IMR-90 (cell line): ENCODE data around the gene PRDM15. TPM values are rescaled to one million over a fixed set of nuclear protein-coding genes. Genes with fewer than 3 reads are reported as not detected.

Experiments
- ATAC-seq: fragments of 200-7000 bp; cut with Tn5 transposase; 2 replicates; pipeline ENCODE4 v1.9.1; 2020; ENCODE audit warnings: low read depth, mild to moderate bottlenecking, moderate library complexity
- BruUV-seq: library from RNA; stranded (reverse); fragments of 400-500 nt; replicated peaks from 2 replicates; lab custom pipeline; 2021; lab: Mats Ljungman, UMichigan
- CTCF ChIA-PET: fragments of 300-600 bp; formaldehyde crosslinking; extraction: SDS; loops from one replicate; lab custom pipeline; 2021; ENCODE audit warnings: antibody characterized with exemption; lab: Yijun Ruan, JAX
- POLR2A ChIA-PET: fragments of 300-600 bp; sonication (Branson Sonifier 250); formaldehyde crosslinking; loops from one replicate; lab custom pipeline; 2022; ENCODE audit warnings: antibody characterized with exemption; ENCODE audit not compliant: unreplicated experiment; lab: Charles Lee
- DNase-seq: peaks from one replicate; pipeline ENCODE4 v3.0.0; 2013
- H2AFZ ChIP-seq: replicated peaks from 2 replicates; pipeline ENCODE3; 2013; ENCODE audit warnings: low read length, mild to moderate bottlenecking; ENCODE audit not compliant: poor library complexity
- H2AK5ac ChIP-seq: 2 replicates; pipeline ENCODE4 v1.6.1; 2013; ENCODE audit warnings: low read depth, low read length, inconsistent platforms
- H2AK9ac ChIP-seq: replicated peaks from 2 replicates; pipeline ENCODE3; 2013; ENCODE audit warnings: mild to moderate bottlenecking, low read depth, low read length, moderate library complexity; ENCODE audit not compliant: poor library complexity
- H2BK120ac ChIP-seq: 2 replicates; pipeline ENCODE4 v1.6.1; 2013; ENCODE audit warnings: low read depth, low read length, inconsistent platforms
- H2BK15ac ChIP-seq: 3 replicates; pipeline ENCODE4 v1.6.1; 2013; ENCODE audit warnings: low read depth, low read length, inconsistent platforms
- H2BK20ac ChIP-seq: 2 replicates; pipeline ENCODE4 v1.6.1; 2013; ENCODE audit warnings: low read depth, mild to moderate bottlenecking, inconsistent platforms, low read length, moderate library complexity
- H2BK5ac ChIP-seq: 2 replicates; pipeline ENCODE4 v1.6.1; 2013; ENCODE audit warnings: mild to moderate bottlenecking, low read depth, low read length, inconsistent platforms; ENCODE audit not compliant: poor library complexity, severe bottlenecking
- H3K14ac ChIP-seq: replicated peaks from 2 replicates; pipeline ENCODE4 v1.6.1; 2013; ENCODE audit warnings: low read depth, low read length, inconsistent platforms
- H3K18ac ChIP-seq: 2 replicates; pipeline ENCODE4 v1.6.1; 2013; ENCODE audit warnings: low read depth, low read length, control low read depth
- H3K23ac ChIP-seq: 2 replicates; pipeline ENCODE4 v1.6.1; 2013; ENCODE audit warnings: low read depth, low read length, inconsistent platforms
- H3K27ac ChIP-seq: 2 replicates; pipeline ENCODE4 v1.5.1; 2013; ENCODE audit warnings: mild to moderate bottlenecking, control low read depth, low read length; ENCODE audit not compliant: insufficient read depth
- H3K27me3 ChIP-seq: 2 replicates; pipeline ENCODE4 v1.6.1; 2013; ENCODE audit warnings: low read length; ENCODE audit not compliant: control insufficient read depth, insufficient read depth
- H3K36me3 ChIP-seq: 2 replicates; pipeline ENCODE4 v1.6.1; 2013; ENCODE audit warnings: low read length, mixed read lengths; ENCODE audit not compliant: control insufficient read depth, insufficient read depth
- H3K4ac ChIP-seq: 2 replicates; pipeline ENCODE4 v1.6.1; 2013; ENCODE audit warnings: low read depth, low read length, inconsistent platforms
- H3K4me1 ChIP-seq: 2 replicates; pipeline ENCODE4 v1.6.1; 2013; ENCODE audit warnings: low read length, mixed read lengths; ENCODE audit not compliant: control insufficient read depth, insufficient read depth
- H3K4me2 ChIP-seq: 2 replicates; pipeline ENCODE4 v1.6.1; 2013; ENCODE audit warnings: low read depth, mild to moderate bottlenecking, control low read depth, low read length, moderate library complexity
- H3K4me3 ChIP-seq: 2 replicates; pipeline ENCODE4 v1.5.1; 2013; ENCODE audit warnings: low read depth, mild to moderate bottlenecking, control low read depth, low read length, moderate library complexity; ENCODE audit not compliant: insufficient read depth
- H3K56ac ChIP-seq: 2 replicates; pipeline ENCODE4 v1.6.1; 2013; ENCODE audit warnings: low read length, inconsistent platforms; ENCODE audit not compliant: insufficient read depth; ENCODE audit errors: extremely low read depth
- H3K79me1 ChIP-seq, 2 experiments: 2 replicates each; pipeline ENCODE4 v1.6.1; 2013; ENCODE audit warnings: low read length in 2 of 2, inconsistent platforms in 1 of 2, low read depth in 1 of 2
- H3K9ac ChIP-seq: 2 replicates; pipeline ENCODE4 v1.6.1; 2013; ENCODE audit warnings: low read depth, low read length, control low read depth
- H3K9me1 ChIP-seq: 2 replicates; pipeline ENCODE4 v1.6.1; 2013; ENCODE audit warnings: low read length, inconsistent platforms; ENCODE audit not compliant: insufficient read depth
- H3K9me3 ChIP-seq: 2 replicates; pipeline ENCODE4 v1.6.1; 2013; ENCODE audit warnings: low read length; ENCODE audit not compliant: control insufficient read depth, insufficient read depth
- H4K20me1 ChIP-seq: 2 replicates; pipeline ENCODE4 v1.6.1; 2013; ENCODE audit warnings: low read length, inconsistent platforms; ENCODE audit not compliant: insufficient read depth
- H4K5ac ChIP-seq: 2 replicates; pipeline ENCODE4 v1.6.1; 2013; ENCODE audit warnings: mild to moderate bottlenecking, low read depth, low read length, control low read depth
- H4K8ac ChIP-seq, 2 experiments: 2 replicates each; pipeline ENCODE4 v1.6.1; 2013; ENCODE audit warnings: low read depth in 2 of 2, low read length in 2 of 2, control low read depth in 1 of 2, inconsistent platforms in 1 of 2
- H4K91ac ChIP-seq: 2 replicates; pipeline ENCODE4 v1.6.1; 2013; ENCODE audit warnings: low read depth, low read length, inconsistent platforms; ENCODE audit not compliant: insufficient read depth
- BHLHE40 ChIP-seq: fragments of 150-350 bp; IDR thresholded peaks from 2 replicates; pipeline ENCODE4 v1.6.1; 2016; ENCODE audit warnings: mild to moderate bottlenecking, low read depth, low read length
- CEBPB ChIP-seq: IDR thresholded peaks from 2 replicates; pipeline ENCODE4 v1.6.1; 2012; ENCODE audit warnings: low read depth, low read length, improper control_type of control experiment
- CHD1 ChIP-seq: IDR thresholded peaks from 2 replicates; pipeline ENCODE4 v1.6.1; 2012; ENCODE audit warnings: low read depth, low read length, improper control_type of control experiment
- FOS ChIP-seq: fragments of 150-350 bp; IDR thresholded peaks from 2 replicates; pipeline ENCODE4 v1.6.1; 2016; ENCODE audit warnings: low read depth, low read length
- MAFK ChIP-seq: IDR thresholded peaks from 2 replicates; pipeline ENCODE4 v1.6.1; 2012; ENCODE audit warnings: low read depth, low read length, improper control_type of control experiment
- MAZ ChIP-seq: IDR thresholded peaks from 2 replicates; pipeline ENCODE4 v1.6.1; 2012; ENCODE audit warnings: low read depth, mild to moderate bottlenecking, low read length, improper control_type of control experiment, moderate library complexity, borderline replicate concordance
- MXI1 ChIP-seq: IDR thresholded peaks from 2 replicates; pipeline ENCODE4 v1.6.1; 2012; ENCODE audit warnings: low read depth, mild to moderate bottlenecking, low read length, moderate library complexity, borderline replicate concordance
- NFE2L2 ChIP-seq: fragments of 150-350 bp; IDR thresholded peaks from 2 replicates; pipeline ENCODE4 v1.6.1; 2016; ENCODE audit warnings: low read depth, mild to moderate bottlenecking, low read length
- POLR2A ChIP-seq: IDR thresholded peaks from 2 replicates; pipeline ENCODE4 v1.6.1; 2012; ENCODE audit warnings: mild to moderate bottlenecking, low read depth, low read length
- RCOR1 ChIP-seq: IDR thresholded peaks from 2 replicates; pipeline ENCODE4 v1.6.1; 2012; ENCODE audit warnings: mild to moderate bottlenecking, low read length, improper control_type of control experiment; ENCODE audit not compliant: insufficient replicate concordance
- RFX5 ChIP-seq: IDR thresholded peaks from 2 replicates; pipeline ENCODE4 v1.8.0; 2012; ENCODE audit warnings: low read depth, mild to moderate bottlenecking, low read length, moderate library complexity
- USF2 ChIP-seq: fragments of 150-350 bp; IDR thresholded peaks from 2 replicates; pipeline ENCODE4 v1.6.1; 2017; ENCODE audit warnings: mild to moderate bottlenecking, antibody characterized with exemption, low read length, low read depth
- WGBS, 2 experiments: methylation state at CpG; one replicate each; pipeline versions ENCODE4 v1.1.5 to v1.1.7; 2013; ENCODE audit warnings: missing lambda C conversion rate in 2 of 2; ENCODE audit not compliant: insufficient read length in 1 of 2; ENCODE audit errors: extremely low coverage in 2 of 2; 5-methylcytosine and 5-hydroxymethylcytosine counted together
- dilution Hi-C: fragments of 300-500 bp; cut with HindIII; formaldehyde crosslinking; loops from one replicate; pipeline ENCODE4 v1.14.3; 2018; ENCODE audit warnings: low sequenced_read_pairs; ENCODE audit not compliant: unreplicated experiment
- in situ Hi-C: fragments of 300-500 bp; cut with MboI; formaldehyde crosslinking; loops from 3 replicates; pipeline ENCODE4 v1.14.3; 2019; ENCODE audit warnings: low sequenced_read_pairs, inconsistent platforms, mixed read lengths
- intact Hi-C: fragments of 100-400 bp; cut with micrococcal nuclease; formaldehyde crosslinking; loops from 2 replicates; pipeline ENCODE4 v1.10.0; 2022
- polyA plus RNA-seq, 3 experiments: library from polyadenylated mRNA; depleted of rRNA; stranded (reverse); fragments of >200 nt; gene quantifications; 2 replicates each; pipeline ENCODE4 v1.2.3, GENCODE V29; 2012; ENCODE audit warnings: low replicate concordance in 1 of 3
- total RNA-seq: library from RNA; depleted of rRNA; stranded (reverse); fragments of >200 nt; gene quantifications from 2 replicates; pipeline ENCODE4 v1.2.3, GENCODE V29; 2012

The PRDM15 gene
- total and polyA plus RNA-seq, 2 of the 4 experiments (the other 2 are of a cell fraction): 7.3 to 8.8 TPM

GRCh38 chr21:41750051-41750450 is 129.1 kb downstream of the PRDM15 start:
- no peak overlapping the region for H3K23ac ChIP-seq
- no peak overlapping the region for H2AK5ac ChIP-seq
- H3K9me1 ChIP-seq: no peaks in the 10 kb centered on the region; the same call in 1 of the 2 replicates
- H4K91ac ChIP-seq: no peak overlapping the region
- H2AK9ac ChIP-seq: no peak overlapping the region
- H3K9ac ChIP-seq: no peak overlapping the region
- H3K36me3 ChIP-seq: no peaks in the 10 kb centered on the region
- no peak for TF ChIP-seq RCOR1
- no peak for TF ChIP-seq CHD1
- TF ChIP-seq RFX5: no peak
- no peak for TF ChIP-seq MAFK
- TF ChIP-seq MAZ: no peak
- TF ChIP-seq NFE2L2: no peak
- TF ChIP-seq USF2: no peak
- TF ChIP-seq MXI1: no peak
- TF ChIP-seq BHLHE40: no peak
- TF ChIP-seq POLR2A: no peak
- TF ChIP-seq FOS: no peak
- TF ChIP-seq CEBPB: no peak
- POLR2A ChIA-PET: no interaction called here
- no peak overlapping the region for H2BK5ac ChIP-seq
- no peak overlapping the region for H2BK15ac ChIP-seq
- H3K4ac ChIP-seq: no peak overlapping the region
- H3K14ac ChIP-seq: no peak overlapping the region
- no peaks in the 10 kb centered on the region for H3K9me3 ChIP-seq
- in situ Hi-C loops (no loop called here), dilution Hi-C loops (no loop called here), intact Hi-C loops (no loop called here)
- no peak overlapping the region for H2AFZ ChIP-seq
- no peak overlapping the region for H3K4me2 ChIP-seq
- no peaks in the 10 kb centered on the region for H4K20me1 ChIP-seq
- CTCF ChIA-PET: interaction anchor here (0.6 kb wide), 1 partner anchor 134 kb away, joined by 3 read pairs; no protein-coding TSS in a partner anchor
- no peak overlapping the region for H2BK20ac ChIP-seq
- no peak overlapping the region for H3K18ac ChIP-seq
- 94% methylated on average over 2 of the region's 7 CpGs; no CpG with 5 or more reads in 1 of the 2 experiments for WGBS, 2 experiments
- peaks cover 10% of the 10 kb centered on the region for H3K4me1 ChIP-seq
- H3K4me3 ChIP-seq: no peak overlapping the region
- H3K79me1 ChIP-seq: no peaks in the 10 kb centered on the region
- no peak overlapping the region for H4K5ac ChIP-seq
- H3K56ac ChIP-seq: no peak overlapping the region
- H3K27me3 ChIP-seq: peaks cover 4% of the 10 kb centered on the region; the same call in 1 of the 2 replicates
- BruUV-seq: no TSS peak
- ATAC-seq: no peak
- peak; percentile 8 for DNase-seq
- H3K27ac ChIP-seq: no peak overlapping the region
- no peak overlapping the region for H2BK120ac ChIP-seq
- H4K8ac ChIP-seq: no peak overlapping the region
